ENCODE results near the gene ORAI3.

Gene ORAI3

DNA sequence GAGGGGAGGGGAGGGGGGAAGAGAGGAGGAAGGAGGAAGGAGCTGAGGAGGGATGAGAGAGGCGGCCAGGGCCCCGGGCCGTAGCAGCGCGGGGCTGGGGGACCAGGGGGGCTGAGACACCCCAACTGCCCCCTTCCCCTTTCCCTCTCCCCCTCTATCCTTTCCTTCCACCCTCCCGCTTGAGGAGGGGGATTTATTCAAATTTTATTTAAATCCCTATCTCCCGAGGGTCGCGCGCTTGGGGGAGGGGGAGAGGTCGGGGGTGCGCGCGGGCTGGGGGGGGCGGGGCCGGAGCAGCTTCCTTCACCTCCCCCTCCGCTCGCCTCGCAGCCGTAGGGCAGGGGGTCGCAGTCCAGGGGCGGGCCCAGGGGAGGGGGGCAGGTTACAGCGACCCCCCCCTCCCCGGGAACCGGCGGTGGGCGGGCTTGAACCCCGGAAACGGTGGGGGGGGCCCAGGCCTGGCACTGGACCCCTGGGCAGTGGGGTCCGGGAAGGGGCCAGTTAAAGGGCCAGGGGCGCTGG is 25.3 kb upstream of the ORAI3 start, which contains the start of gene FBXL19:
TSS of gene FBXL19 (plus strand) at position 19 of the 522 bp plus-strand sequence. CDS start 2,183 bp downstream, outside the sequence.
- TF ChIP-seq, protein P1, sequence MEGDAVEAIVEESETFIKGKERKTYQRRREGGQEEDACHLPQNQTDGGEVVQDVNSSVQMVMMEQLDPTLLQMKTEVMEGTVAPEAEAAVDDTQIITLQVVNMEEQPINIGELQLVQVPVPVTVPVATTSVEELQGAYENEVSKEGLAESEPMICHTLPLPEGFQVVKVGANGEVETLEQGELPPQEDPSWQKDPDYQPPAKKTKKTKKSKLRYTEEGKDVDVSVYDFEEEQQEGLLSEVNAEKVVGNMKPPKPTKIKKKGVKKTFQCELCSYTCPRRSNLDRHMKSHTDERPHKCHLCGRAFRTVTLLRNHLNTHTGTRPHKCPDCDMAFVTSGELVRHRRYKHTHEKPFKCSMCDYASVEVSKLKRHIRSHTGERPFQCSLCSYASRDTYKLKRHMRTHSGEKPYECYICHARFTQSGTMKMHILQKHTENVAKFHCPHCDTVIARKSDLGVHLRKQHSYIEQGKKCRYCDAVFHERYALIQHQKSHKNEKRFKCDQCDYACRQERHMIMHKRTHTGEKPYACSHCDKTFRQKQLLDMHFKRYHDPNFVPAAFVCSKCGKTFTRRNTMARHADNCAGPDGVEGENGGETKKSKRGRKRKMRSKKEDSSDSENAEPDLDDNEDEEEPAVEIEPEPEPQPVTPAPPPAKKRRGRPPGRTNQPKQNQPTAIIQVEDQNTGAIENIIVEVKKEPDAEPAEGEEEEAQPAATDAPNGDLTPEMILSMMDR (conservative IDR thresholded peaks at IDR 0.05; ENCODE audit: control insufficient read depth, insufficient read depth, low read depth, low read length): no peak
- peak within 1 kb of the TSS; percentile 85 for H3K4me3 ChIP-seq (ENCODE audit: control insufficient read depth, low read depth, low read length)
- no peak for DNase-seq (ENCODE audit: low read depth)

DNA sequence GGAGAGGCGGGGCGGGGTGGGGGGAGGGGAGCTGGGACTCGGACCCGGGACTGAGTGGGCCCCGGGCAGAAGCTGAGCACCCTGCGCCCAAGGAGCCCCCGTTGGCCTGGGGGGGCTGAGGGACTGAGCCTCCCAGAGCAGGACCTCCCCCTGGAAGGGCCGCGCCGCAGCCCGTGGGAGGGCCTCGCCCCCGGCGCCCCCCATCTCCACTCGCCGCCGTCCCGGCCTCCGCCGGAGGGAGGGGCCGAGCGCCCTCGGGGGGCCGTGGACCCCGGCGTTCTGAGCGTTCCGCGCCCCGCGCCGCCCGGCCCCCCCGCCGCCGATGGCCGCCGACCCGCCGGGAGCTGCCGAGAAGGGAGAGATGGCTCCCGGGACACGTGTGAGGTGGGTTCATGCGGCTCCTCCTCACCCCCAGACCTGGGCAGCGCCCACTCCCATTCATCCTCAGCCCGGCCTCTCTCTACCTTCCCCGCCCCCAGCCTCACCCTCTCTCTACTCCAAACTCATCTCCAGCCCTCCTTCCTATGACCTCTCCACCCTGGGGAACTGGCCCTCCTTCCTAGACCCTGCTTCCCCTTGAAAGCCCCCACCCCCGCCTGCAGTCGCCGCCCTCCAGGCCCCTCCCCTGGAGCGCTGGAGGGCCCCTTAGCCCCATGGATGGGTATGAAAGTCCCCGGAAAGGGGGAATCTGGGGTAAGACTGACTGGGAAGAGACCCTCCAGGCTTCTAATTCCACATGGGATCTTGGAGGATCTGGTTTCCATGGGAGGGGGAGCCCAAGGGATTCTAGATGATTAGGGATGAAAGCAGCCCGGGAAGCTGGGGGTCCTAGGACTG is 24.6 kb upstream of the ORAI3 start:
- H3K4me3 ChIP-seq (ENCODE audit: control insufficient read depth, low read depth, low read length): peak overlapping the region; percentile 70
- no peak for DNase-seq (ENCODE audit: low read depth)

GRCh38 chr16:30924913-30925631 is 23.8 kb upstream of the ORAI3 start:
- DNase-seq (ENCODE audit: low read depth): no peak
- TF ChIP-seq, protein P1 (conservative IDR thresholded peaks at IDR 0.05; ENCODE audit: control insufficient read depth, insufficient read depth, low read depth, low read length): no peak
- peak overlapping the region; percentile 70 for H3K4me3 ChIP-seq (ENCODE audit: control insufficient read depth, low read depth, low read length)

More for the DNA sequence above, 24.6 kb upstream of the ORAI3 start:
- TF ChIP-seq, protein P1 (conservative IDR thresholded peaks at IDR 0.05; ENCODE audit: control insufficient read depth, insufficient read depth, low read depth, low read length): no peak

- no peak overlapping the region for H3K4me3 ChIP-seq (ENCODE audit: control insufficient read depth, low read depth, low read length)
- DNase-seq (ENCODE audit: low read depth): no peak
- TF ChIP-seq, protein P1 (conservative IDR thresholded peaks at IDR 0.05; ENCODE audit: control insufficient read depth, insufficient read depth, low read depth, low read length): no peak
Measured at GRCh38 chr16:30925632-30925987, 23.3 kb upstream of the ORAI3 start.

- TF ChIP-seq, protein P1 (conservative IDR thresholded peaks at IDR 0.05; ENCODE audit: control insufficient read depth, insufficient read depth, low read depth, low read length): no peak
- DNase-seq (ENCODE audit: low read depth): no peak
- no peak overlapping the region for H3K4me3 ChIP-seq (ENCODE audit: control insufficient read depth, low read depth, low read length)
Measured at GRCh38 chr16:30925995-30926811, 22.7 kb upstream of the ORAI3 start.

Measured in fibroblast of mammary gland (primary cell).